GM20000 (cell line): ENCODE results near the gene MMD.
"Not testable (repeated sequence)": the region's sequence is repeated elsewhere in the genome, so short reads cannot be mapped to it uniquely, and the experiment has no call there.

Experiments used
- DNase-seq: peaks from one replicate; pipeline ENCODE4 v3.0.0; 2012; ENCODE audit warnings: low spot score
- TF ChIP-seq, protein P1 (sequence below): IDR thresholded peaks from 2 replicates; pipeline ENCODE4 v1.5.1; 2012; ENCODE audit warnings: mild to moderate bottlenecking, control low read depth; ENCODE audit errors: extremely low read depth, missing control alignments

Gene MMD

DNA sequence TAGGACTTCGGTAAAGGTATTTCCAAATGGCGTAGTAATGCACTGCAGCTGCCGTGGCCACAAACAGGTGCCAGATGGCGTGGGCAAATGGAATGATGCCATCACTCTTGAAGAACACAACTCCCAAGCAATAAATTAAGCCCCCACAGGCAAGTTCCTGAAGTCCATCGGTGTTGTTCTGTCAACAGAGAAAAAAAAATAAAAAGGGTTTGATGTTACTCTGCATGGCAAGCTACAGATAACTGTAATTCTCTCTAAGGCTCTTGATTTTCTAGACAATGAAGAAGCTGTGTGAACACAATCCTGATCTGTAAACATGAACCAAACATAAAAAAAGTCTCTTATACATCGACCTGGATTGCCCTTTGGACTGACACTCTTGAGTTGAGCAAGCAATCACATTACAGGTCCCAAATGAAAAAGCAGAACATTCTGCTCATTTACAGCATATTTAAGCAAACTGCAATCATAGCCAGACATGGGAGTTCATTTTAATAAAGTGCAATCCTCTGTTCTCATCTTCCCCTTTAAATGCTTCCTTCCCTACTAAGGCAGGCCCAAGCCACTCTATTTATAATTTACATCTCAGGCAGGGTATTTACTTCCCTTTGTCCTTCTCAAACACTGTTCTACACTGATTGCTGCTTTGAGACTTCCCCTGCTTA lies 27.1 kb downstream of the MMD start:
- TF ChIP-seq, protein P1, sequence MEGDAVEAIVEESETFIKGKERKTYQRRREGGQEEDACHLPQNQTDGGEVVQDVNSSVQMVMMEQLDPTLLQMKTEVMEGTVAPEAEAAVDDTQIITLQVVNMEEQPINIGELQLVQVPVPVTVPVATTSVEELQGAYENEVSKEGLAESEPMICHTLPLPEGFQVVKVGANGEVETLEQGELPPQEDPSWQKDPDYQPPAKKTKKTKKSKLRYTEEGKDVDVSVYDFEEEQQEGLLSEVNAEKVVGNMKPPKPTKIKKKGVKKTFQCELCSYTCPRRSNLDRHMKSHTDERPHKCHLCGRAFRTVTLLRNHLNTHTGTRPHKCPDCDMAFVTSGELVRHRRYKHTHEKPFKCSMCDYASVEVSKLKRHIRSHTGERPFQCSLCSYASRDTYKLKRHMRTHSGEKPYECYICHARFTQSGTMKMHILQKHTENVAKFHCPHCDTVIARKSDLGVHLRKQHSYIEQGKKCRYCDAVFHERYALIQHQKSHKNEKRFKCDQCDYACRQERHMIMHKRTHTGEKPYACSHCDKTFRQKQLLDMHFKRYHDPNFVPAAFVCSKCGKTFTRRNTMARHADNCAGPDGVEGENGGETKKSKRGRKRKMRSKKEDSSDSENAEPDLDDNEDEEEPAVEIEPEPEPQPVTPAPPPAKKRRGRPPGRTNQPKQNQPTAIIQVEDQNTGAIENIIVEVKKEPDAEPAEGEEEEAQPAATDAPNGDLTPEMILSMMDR, result no peak
- DNase-seq, result no peak

DNA sequence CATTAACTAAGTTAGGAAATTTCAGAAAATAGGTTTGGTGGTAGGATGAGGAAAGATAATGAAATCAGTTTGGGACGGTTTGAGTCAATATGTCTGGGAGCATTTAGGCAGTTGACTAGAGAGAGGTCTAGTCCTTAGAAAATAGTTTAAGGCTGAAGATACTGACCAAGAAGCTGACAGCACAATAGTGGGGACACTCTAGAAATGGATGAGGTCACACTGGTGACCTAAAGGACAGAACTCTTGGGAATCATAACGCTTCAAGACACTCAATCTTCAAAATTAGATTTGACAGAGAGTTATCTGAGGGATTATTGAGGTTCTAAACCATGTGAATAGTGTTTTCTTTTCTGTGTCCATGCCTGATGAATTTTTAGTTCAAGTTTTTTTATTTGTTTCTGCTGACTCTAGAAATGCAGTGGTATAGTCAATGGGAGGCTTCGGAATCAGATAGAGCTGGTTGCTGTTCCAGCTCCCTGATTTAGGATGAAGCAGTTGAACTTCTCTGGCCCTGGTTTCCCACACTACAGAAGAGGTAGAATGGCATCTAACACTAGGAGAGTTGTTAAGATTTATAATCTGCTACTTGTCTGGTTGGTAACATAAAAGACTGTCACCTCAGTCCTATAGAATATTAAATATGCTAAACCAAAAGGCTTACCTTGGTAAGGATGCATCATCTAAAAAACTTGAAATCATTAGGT lies 29.7 kb downstream of the MMD start:
- no peak for DNase-seq
- TF ChIP-seq, protein P1, result no peak

DNA sequence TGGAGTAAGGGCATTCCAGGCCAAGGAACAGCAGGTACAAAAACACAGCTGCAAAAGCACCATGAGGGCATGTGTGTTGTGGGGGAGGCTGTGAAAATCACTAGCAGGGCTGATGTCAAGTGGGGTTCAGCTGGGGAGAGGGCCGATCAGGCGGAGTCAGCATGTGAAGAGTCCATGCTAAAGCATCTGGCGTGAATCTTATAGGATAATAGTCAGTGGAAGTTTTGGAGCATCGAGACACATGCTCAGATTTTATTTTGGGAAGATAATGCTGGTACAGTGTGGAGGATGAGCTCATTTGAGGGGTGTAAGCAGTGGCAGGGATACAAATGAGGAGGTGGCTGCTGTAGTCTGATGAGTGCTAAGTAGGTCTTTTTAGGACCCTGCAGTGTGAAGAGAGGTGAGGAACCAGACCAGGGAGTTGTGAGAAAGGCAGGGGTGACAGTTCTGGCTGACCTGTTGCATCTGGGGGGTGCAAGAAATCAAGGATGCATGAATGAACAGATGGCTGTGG lies 30.3 kb downstream of the MMD start:
- DNase-seq, result no peak
- TF ChIP-seq, protein P1, result no peak

DNA sequence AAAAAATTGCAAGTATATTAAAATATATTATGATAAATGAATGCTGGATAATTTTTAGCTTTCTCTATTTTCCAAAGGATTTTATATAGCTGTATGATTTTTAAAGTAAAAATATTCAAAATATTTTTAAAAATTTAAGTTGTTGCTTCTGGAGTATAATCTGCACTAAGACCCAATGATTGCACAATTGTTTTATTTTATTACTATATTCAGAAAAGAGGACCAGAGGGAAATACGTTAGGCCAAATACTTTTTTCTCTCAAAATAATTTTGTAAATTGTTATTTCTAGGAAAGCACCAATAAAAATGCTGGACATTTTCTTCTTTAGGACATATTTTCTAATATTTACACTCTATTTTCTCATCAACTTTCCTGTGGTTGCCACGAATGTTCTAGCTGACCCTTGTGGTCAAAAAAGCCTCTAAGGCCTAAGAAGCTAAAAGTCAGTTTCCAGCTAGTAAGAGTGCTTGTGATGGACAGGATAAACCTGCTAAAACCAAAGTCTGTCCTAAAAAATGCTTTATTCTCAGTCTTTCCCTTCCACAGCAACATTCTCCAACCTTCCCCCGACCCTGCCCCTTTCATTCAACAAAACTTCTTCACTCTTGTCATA lies 31.2 kb downstream of the MMD start:
- DNase-seq, result no peak
- TF ChIP-seq, protein P1, result no peak

DNA sequence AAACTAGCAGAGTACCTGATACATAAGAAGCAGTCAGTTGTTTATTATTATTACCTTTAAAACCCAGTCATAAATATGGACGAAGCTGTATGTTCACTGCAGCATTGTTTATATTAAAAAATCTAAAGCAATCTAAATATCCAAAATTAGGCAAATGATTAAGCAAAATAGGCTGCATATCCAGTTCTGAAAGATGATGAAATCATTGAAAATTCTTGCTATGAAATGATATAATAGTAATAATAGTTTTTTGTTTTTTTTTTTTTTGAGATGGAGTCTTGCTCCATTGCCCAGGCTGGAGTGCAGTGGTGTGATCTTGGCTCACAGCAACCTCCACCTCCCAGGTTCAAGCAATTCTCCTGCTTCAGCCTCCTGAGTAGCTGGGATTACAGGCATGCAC lies 31.9 kb downstream of the MMD start:
- not testable (repeated sequence) for DNase-seq

DNA sequence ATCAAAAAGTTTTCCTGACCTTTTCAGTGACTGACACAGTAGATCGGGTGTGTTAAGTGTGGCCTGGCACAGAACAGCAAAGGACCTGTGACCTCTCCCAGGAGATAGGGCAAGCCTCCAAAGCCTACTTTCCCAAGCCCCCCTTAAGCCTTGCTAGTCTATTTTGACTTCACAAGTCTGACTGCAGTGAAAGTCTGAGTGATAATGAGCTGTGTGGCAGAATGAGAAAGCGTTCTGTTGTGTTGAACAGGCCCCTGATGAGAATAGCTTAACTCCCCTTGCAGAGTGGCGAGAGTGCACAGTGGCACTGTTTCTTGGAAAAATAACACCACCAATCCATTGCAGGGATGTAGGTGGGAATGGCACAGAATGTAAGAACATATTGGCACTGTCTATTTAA lies 32.8 kb downstream of the MMD start:
- DNase-seq, result no peak
- TF ChIP-seq, protein P1, result no peak

DNA sequence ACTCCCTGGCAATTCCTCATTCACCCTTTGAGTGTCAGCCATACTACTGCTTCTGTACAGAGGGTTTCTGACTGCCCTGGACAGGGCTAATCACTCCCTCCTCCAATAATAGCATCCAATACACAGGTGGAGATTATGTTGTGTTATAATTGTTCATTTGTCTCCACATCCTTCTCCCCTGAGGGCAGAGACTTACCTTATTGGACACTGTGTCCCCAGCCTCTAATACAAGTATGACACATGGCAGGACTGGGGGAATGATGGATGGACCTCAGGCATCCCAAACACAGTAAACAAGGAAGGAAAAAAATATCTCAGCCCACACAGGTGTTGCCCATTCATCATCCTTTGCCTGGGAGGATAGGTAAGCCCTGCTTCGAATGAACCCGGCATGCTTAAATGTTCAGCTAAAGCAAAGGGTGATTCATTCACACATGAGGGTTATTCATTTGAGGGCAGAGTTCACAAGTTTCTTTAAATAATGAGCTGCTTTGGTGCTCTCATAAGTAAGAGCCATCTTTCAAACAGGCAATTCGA lies 34.8 kb downstream of the MMD start:
- TF ChIP-seq, protein P1, result no peak
- DNase-seq, result no peak
